Measurements from ENCODE around the gene ACSF2. TPM values are rescaled to one million over a fixed set of nuclear protein-coding genes. Genes with fewer than 3 reads are reported as not detected.
A peak's percentile ranks its signal among the peaks of the same experiment; 100 is the strongest.
"Not testable (repeated sequence)": the region's sequence is repeated elsewhere in the genome, so short reads cannot be mapped to it uniquely, and the experiment has no call there.

The ACSF2 gene
- total and polyA plus RNA-seq, 2 donors from 2014 or later: 44.4 to 404 TPM

GRCh38 chr17:50473901-50474300 is 47.9 kb downstream of the ACSF2 start:
- Histone ChIP-seq H3K9ac (ENCODE audit: low read length in 3 of 3) (no peak overlapping the region), H3K27ac (ENCODE audit: low read depth in 2 of 2, low read length in 2 of 2) (no peak overlapping the region), H3K9me3 (ENCODE audit: control insufficient read depth in 2 of 3, insufficient read depth in 1 of 3, low read length in 3 of 3) (no peaks in the 10 kb centered on the region), H3K27me3 (ENCODE audit: control insufficient read depth, insufficient read depth, low read length) (no peaks in the 10 kb centered on the region), H3K36me3 (ENCODE audit: control insufficient read depth in 2 of 3, insufficient read depth in 3 of 3, low read length in 3 of 3) (peaks cover 0 to 14% (median 12%) of the 10 kb centered on the region in 3 donors), H3K4me3 (ENCODE audit: low read length in 3 of 3) (no peak overlapping the region), H3K4me1 (ENCODE audit: control insufficient read depth in 2 of 3, insufficient read depth in 2 of 3, low read depth in 1 of 3, low read length in 3 of 3) (peaks cover 0 to 24% (median 22%) of the 10 kb centered on the region in 3 donors)
- TF ChIP-seq, protein P1, sequence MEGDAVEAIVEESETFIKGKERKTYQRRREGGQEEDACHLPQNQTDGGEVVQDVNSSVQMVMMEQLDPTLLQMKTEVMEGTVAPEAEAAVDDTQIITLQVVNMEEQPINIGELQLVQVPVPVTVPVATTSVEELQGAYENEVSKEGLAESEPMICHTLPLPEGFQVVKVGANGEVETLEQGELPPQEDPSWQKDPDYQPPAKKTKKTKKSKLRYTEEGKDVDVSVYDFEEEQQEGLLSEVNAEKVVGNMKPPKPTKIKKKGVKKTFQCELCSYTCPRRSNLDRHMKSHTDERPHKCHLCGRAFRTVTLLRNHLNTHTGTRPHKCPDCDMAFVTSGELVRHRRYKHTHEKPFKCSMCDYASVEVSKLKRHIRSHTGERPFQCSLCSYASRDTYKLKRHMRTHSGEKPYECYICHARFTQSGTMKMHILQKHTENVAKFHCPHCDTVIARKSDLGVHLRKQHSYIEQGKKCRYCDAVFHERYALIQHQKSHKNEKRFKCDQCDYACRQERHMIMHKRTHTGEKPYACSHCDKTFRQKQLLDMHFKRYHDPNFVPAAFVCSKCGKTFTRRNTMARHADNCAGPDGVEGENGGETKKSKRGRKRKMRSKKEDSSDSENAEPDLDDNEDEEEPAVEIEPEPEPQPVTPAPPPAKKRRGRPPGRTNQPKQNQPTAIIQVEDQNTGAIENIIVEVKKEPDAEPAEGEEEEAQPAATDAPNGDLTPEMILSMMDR (IDR thresholded peaks at IDR 0.05; ENCODE audit: borderline replicate concordance, extremely low read depth, insufficient read depth): no peak
- DNase-seq: no peak
- no peak for FAIRE-seq
- intact Hi-C loops (cut with DNase I): no loop called here

- H3K36me3 ChIP-seq (ENCODE audit: control insufficient read depth in 2 of 3, insufficient read depth in 3 of 3, low read length in 3 of 3): peaks cover 0 to 14% (median 12%) of the 10 kb centered on the region in 3 donors
- H3K4me1 ChIP-seq (ENCODE audit: control insufficient read depth in 2 of 3, insufficient read depth in 2 of 3, low read depth in 1 of 3, low read length in 3 of 3): peaks cover 0 to 24% (median 23%) of the 10 kb centered on the region in 3 donors
- H3K9me3 ChIP-seq (ENCODE audit: control insufficient read depth in 2 of 3, insufficient read depth in 1 of 3, low read length in 3 of 3): no peaks in the 10 kb centered on the region
- H3K27ac ChIP-seq (ENCODE audit: low read depth in 2 of 2, low read length in 2 of 2): no peak overlapping the region
- TF ChIP-seq, protein P1 (IDR thresholded peaks at IDR 0.05; ENCODE audit: borderline replicate concordance, extremely low read depth, insufficient read depth): no peak
- no peaks in the 10 kb centered on the region for H3K27me3 ChIP-seq (ENCODE audit: control insufficient read depth, insufficient read depth, low read length)
- FAIRE-seq (no peak), DNase-seq (no peak)
- H3K9ac ChIP-seq (ENCODE audit: low read length in 3 of 3): no peak overlapping the region
- intact Hi-C loops (cut with DNase I): no loop called here
- H3K4me3 ChIP-seq (ENCODE audit: low read length in 3 of 3): no peak overlapping the region
These were observed 48.5 kb downstream of the ACSF2 start for GRCh38 chr17:50474523-50474922.

GRCh38 chr17:50475362-50475761 is 49.3 kb downstream of the ACSF2 start:
- H3K4me1 ChIP-seq (ENCODE audit: control insufficient read depth in 2 of 3, insufficient read depth in 2 of 3, low read depth in 1 of 3, low read length in 3 of 3): peaks cover 0 to 30% (median 26%) of the 10 kb centered on the region in 3 donors
- no peak overlapping the region for H3K4me3 ChIP-seq (ENCODE audit: low read length in 3 of 3)
- FAIRE-seq (no peak), DNase-seq (no peak)
- H3K27me3 ChIP-seq (ENCODE audit: control insufficient read depth, insufficient read depth, low read length): no peaks in the 10 kb centered on the region
- TF ChIP-seq, protein P1 (IDR thresholded peaks at IDR 0.05; ENCODE audit: borderline replicate concordance, extremely low read depth, insufficient read depth): no peak
- no peak overlapping the region for H3K27ac ChIP-seq (ENCODE audit: low read depth in 2 of 2, low read length in 2 of 2)
- H3K36me3 ChIP-seq (ENCODE audit: control insufficient read depth in 2 of 3, insufficient read depth in 3 of 3, low read length in 3 of 3): peaks cover 0 to 17% (median 12%) of the 10 kb centered on the region in 3 donors
- H3K9ac ChIP-seq (ENCODE audit: low read length in 3 of 3): no peak overlapping the region
- intact Hi-C loops (cut with DNase I): no loop called here
- no peaks in the 10 kb centered on the region for H3K9me3 ChIP-seq (ENCODE audit: control insufficient read depth in 2 of 3, insufficient read depth in 1 of 3, low read length in 3 of 3)

DNA sequence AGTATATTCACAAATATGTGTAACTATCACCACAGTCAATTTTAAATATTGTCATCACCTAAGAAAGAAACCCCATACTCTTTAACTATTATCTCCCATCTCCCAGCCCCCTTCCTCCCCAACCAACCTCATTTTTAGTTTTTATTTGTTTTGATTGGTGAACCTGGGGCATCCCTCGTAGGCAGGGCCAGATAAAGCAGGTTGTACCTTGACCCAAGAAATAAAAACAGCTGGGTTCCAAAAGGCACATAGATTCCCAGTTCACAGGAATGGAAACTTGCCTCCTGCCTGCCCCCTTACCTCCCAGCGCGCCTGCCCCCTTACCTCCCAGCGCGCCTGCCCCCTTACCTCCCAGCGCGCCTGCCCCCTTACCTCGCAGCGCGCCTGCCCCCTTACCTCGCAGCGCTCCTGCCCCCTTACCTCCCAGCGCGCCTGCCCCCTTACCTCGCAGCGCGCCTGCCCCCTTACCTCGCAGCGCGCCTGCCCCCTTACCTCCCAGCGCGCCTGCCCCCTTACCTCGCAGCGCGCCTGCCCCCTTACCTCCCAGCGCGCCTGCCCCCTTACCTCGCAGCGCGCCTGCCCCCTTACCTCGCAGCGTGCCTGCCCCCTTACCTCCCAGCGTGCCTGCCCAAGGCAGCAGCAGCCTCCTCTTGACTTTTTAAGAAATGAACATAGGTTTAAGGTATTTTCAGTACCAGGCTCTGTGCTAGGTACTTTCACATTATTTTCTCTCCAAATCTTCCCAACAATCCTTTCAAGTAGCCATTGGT is 49.9 kb downstream of the ACSF2 start:
- FAIRE-seq; H3K9me3 ChIP-seq (ENCODE audit: control insufficient read depth in 2 of 3, insufficient read depth in 1 of 3, low read length in 3 of 3); H3K4me3 ChIP-seq (ENCODE audit: low read length in 3 of 3); H3K9ac ChIP-seq (ENCODE audit: low read length in 3 of 3); H3K27me3 ChIP-seq (ENCODE audit: control insufficient read depth, insufficient read depth, low read length); DNase-seq; intact Hi-C loops (cut with DNase I): not testable (repeated sequence)
- peaks cover 0 to 17% (median 12%) of the 10 kb centered on the region in 3 donors for H3K36me3 ChIP-seq (ENCODE audit: control insufficient read depth in 2 of 3, insufficient read depth in 3 of 3, low read length in 3 of 3)
- H3K27ac ChIP-seq (ENCODE audit: low read depth in 2 of 2, low read length in 2 of 2): peak overlapping the region; percentile 51 to 79
- peaks cover 0 to 30% (median 26%) of the 10 kb centered on the region in 3 donors for H3K4me1 ChIP-seq (ENCODE audit: control insufficient read depth in 2 of 3, insufficient read depth in 2 of 3, low read depth in 1 of 3, low read length in 3 of 3)

Data from kidney (tissue), 14 donors.